Nephron (organoid): Measurements from ENCODE around the gene NR3C2.

ENCODE experiments used
- H3K27ac Mint-ChIP-seq, 3 experiments: 2 replicates each; pipeline ENCODE4 v1.8.0; 2020; ENCODE audit warnings: mixed read lengths in 3 of 3, mild to moderate bottlenecking in 2 of 3, moderate library complexity in 1 of 3
- H3K27me3 Mint-ChIP-seq: 2 replicates; pipeline ENCODE4 v1.8.0; 2021; ENCODE audit warnings: low read depth, mild to moderate bottlenecking, moderate library complexity, mixed read lengths
- H3K36me3 Mint-ChIP-seq: 2 replicates; pipeline ENCODE4 v1.8.0; 2020; ENCODE audit warnings: low read depth, mixed read lengths
- H3K4me1 Mint-ChIP-seq: 2 replicates; pipeline ENCODE4 v1.8.0; 2020; ENCODE audit warnings: mixed read lengths
- H3K4me3 Mint-ChIP-seq, 3 experiments: 2 replicates each; pipeline ENCODE4 v1.8.0; 2020; ENCODE audit warnings: mild to moderate bottlenecking in 3 of 3, mixed read lengths in 3 of 3, moderate library complexity in 2 of 3
- H3K9me3 Mint-ChIP-seq: 2 replicates; pipeline ENCODE4 v1.8.0; 2020; ENCODE audit warnings: mixed read lengths
- CTCF ChIP-seq, 3 experiments: fragments of 200-600 bp; sonication (generic); IDR thresholded peaks; one replicate each; pipeline ENCODE4 v1.5.0; 2021; ENCODE audit warnings: antibody characterized with exemption in 3 of 3; ENCODE audit not compliant: unreplicated experiment in 3 of 3

NR3C2 gene

GRCh38 chr4:148077581-148077980 lies 364.6 kb downstream of the NR3C2 start:
- Mint-ChIP-seq H3K4me1 (peaks cover 6% of the 10 kb centered on the region), H3K9me3 (peaks cover 20% of the 10 kb centered on the region), H3K36me3 (peaks cover 74% of the 10 kb centered on the region), H3K27me3 (peaks cover 3% of the 10 kb centered on the region), H3K4me3 (no peak overlapping the region), H3K27ac (no peak overlapping the region)
- no peak for TF ChIP-seq CTCF (IDR thresholded peaks at IDR 0.05; ENCODE audit: unreplicated experiment in 3 of 3)

GRCh38 chr4:148076964-148077363 lies 365.2 kb downstream of the NR3C2 start:
- TF ChIP-seq CTCF (IDR thresholded peaks at IDR 0.05; ENCODE audit: unreplicated experiment in 3 of 3), result no peak
- peaks cover 6% of the 10 kb centered on the region for H3K4me1 Mint-ChIP-seq
- peaks cover 20% of the 10 kb centered on the region for H3K9me3 Mint-ChIP-seq
- H3K27ac Mint-ChIP-seq, result no peak overlapping the region
- H3K4me3 Mint-ChIP-seq, result no peak overlapping the region
- peaks cover 3% of the 10 kb centered on the region for H3K27me3 Mint-ChIP-seq
- H3K36me3 Mint-ChIP-seq, result peaks cover 72% of the 10 kb centered on the region

GRCh38 chr4:148075438-148075837 lies 366.8 kb downstream of the NR3C2 start:
- H3K9me3 Mint-ChIP-seq, result peaks cover 18% of the 10 kb centered on the region
- TF ChIP-seq CTCF (IDR thresholded peaks at IDR 0.05; ENCODE audit: unreplicated experiment in 3 of 3), result no peak

GRCh38 chr4:148074462-148074861 lies 367.8 kb downstream of the NR3C2 start:
- H3K36me3 Mint-ChIP-seq, result peaks cover 54% of the 10 kb centered on the region
- peaks cover 18% of the 10 kb centered on the region for H3K9me3 Mint-ChIP-seq
- no peak overlapping the region for H3K4me3 Mint-ChIP-seq
- H3K27ac Mint-ChIP-seq, result no peak overlapping the region
- peaks cover 16% of the 10 kb centered on the region for H3K4me1 Mint-ChIP-seq
- H3K27me3 Mint-ChIP-seq, result peaks cover 6% of the 10 kb centered on the region
- TF ChIP-seq CTCF (IDR thresholded peaks at IDR 0.05; ENCODE audit: unreplicated experiment in 3 of 3), result no peak

More at GRCh38 chr4:148075438-148075837, 366.8 kb downstream of the NR3C2 start:
- H3K27ac Mint-ChIP-seq, result no peak overlapping the region
- no peak overlapping the region for H3K4me3 Mint-ChIP-seq
- peaks cover 60% of the 10 kb centered on the region for H3K36me3 Mint-ChIP-seq
- peaks cover 6% of the 10 kb centered on the region for H3K27me3 Mint-ChIP-seq
- H3K4me1 Mint-ChIP-seq, result peaks cover 12% of the 10 kb centered on the region

DNA sequence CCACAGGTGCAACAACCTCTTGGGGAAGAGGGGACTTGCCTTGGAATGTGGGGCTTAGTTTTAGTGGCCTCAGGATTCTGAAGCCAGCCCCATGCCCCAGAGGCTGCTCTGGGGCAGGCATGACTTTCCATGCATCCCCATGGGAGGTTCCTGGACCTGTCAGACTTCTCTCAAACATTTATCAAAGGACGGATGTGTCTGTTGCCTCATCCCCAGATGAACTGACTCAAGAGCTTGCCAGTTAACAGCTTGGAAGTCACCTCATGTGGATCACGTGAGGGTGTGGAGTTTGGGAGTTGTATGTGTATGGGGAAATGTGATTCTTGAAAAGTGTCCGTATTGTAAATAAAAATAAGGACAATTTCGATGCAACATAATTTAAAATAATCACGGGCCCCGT lies 368.9 kb downstream of the NR3C2 start:
- Mint-ChIP-seq H3K4me3 (no peak overlapping the region), H3K9me3 (peaks cover 18% of the 10 kb centered on the region)
- no peak for TF ChIP-seq CTCF (IDR thresholded peaks at IDR 0.05; ENCODE audit: unreplicated experiment in 3 of 3)

GRCh38 chr4:148072789-148073188 lies 369.4 kb downstream of the NR3C2 start:
- peaks cover 30% of the 10 kb centered on the region for H3K4me1 Mint-ChIP-seq
- peaks cover 50% of the 10 kb centered on the region for H3K36me3 Mint-ChIP-seq
- H3K4me3 Mint-ChIP-seq, result no peak overlapping the region
- peaks cover 10% of the 10 kb centered on the region for H3K27me3 Mint-ChIP-seq
- no peak overlapping the region for H3K27ac Mint-ChIP-seq
- peaks cover 18% of the 10 kb centered on the region for H3K9me3 Mint-ChIP-seq
- TF ChIP-seq CTCF (IDR thresholded peaks at IDR 0.05; ENCODE audit: unreplicated experiment in 3 of 3), result no peak

More for the DNA sequence above, 368.9 kb downstream of the NR3C2 start:
- Mint-ChIP-seq H3K27me3 (peaks cover 10% of the 10 kb centered on the region), H3K27ac (no peak overlapping the region), H3K4me1 (peaks cover 24% of the 10 kb centered on the region), H3K36me3 (peaks cover 54% of the 10 kb centered on the region)
